OCI-LY3 (cell line): ENCODE measurements around the gene PIH1D1.
A peak's percentile ranks its signal among the peaks of the same experiment; 100 is the strongest.

Experiments used
- H2AFZ ChIP-seq: fragments of 200-600, 300-600 bp; shearing (Covaris generic); 2 replicates; pipeline ENCODE4 v1.6.0; 2014; ENCODE audit warnings: antibody characterized with exemption, low read depth, low read length
- H3K27ac ChIP-seq: fragments of 200-600, 300-600 bp; sonication (generic); 2 replicates; pipeline ENCODE4 v1.5.1; 2014; ENCODE audit warnings: mild to moderate bottlenecking, low read length, moderate library complexity, mixed read lengths
- H3K27me3 ChIP-seq: fragments of 200-600, 300-600 bp; sonication (generic); 2 replicates; pipeline ENCODE4 v1.6.1; 2014; ENCODE audit warnings: low read depth, low read length, mixed read lengths
- H3K36me3 ChIP-seq: fragments of 200-600, 300-600 bp; sonication (generic); replicated peaks from 2 replicates; pipeline ENCODE3; 2014; ENCODE audit warnings: low read depth, low read length, mixed read lengths
- H3K4me1 ChIP-seq: fragments of 300-600, 200-600 bp; sonication (generic); 2 replicates; pipeline ENCODE4 v1.6.1; 2014; ENCODE audit warnings: low read length, mixed read lengths
- H3K4me2 ChIP-seq: fragments of 200-600, 300-600 bp; sonication (generic); 2 replicates; pipeline ENCODE4 v1.6.1; 2014; ENCODE audit warnings: low read length, mixed read lengths
- H3K4me3 ChIP-seq: fragments of 300-600, 200-600 bp; sonication (generic); 2 replicates; pipeline ENCODE4 v1.5.1; 2014; ENCODE audit warnings: antibody characterized with exemption, mild to moderate bottlenecking, low read length, moderate library complexity
- H3K79me2 ChIP-seq: fragments of 300-600, 200-600 bp; shearing (Covaris generic); 2 replicates; pipeline ENCODE4 v1.6.1; 2014; ENCODE audit warnings: mild to moderate bottlenecking, low read length, mixed read lengths
- H3K9ac ChIP-seq: fragments of 300-600, 200-600 bp; shearing (Covaris generic); 2 replicates; pipeline ENCODE4 v1.6.0; 2014; ENCODE audit warnings: mild to moderate bottlenecking, low read length, moderate library complexity
- H3K9me3 ChIP-seq: fragments of 200-600, 300-600 bp; shearing (Covaris generic); 2 replicates; pipeline ENCODE4 v1.6.1; 2014; ENCODE audit warnings: low read length, mixed read lengths; ENCODE audit not compliant: insufficient read depth
- H4K20me1 ChIP-seq: fragments of 200-600, 300-600 bp; sonication (generic); 2 replicates; pipeline ENCODE4 v1.6.1; 2016; ENCODE audit warnings: low read length, mixed read lengths; ENCODE audit not compliant: insufficient read depth
- CTCF ChIP-seq: fragments of 200-600, 300-600 bp; sonication (generic); IDR thresholded peaks from 2 replicates; pipeline ENCODE4 v1.5.1; 2014; ENCODE audit warnings: antibody characterized with exemption, low read length, low read depth
- EZH2phosphoT487 ChIP-seq: fragments of 200-600 bp; shearing (Covaris generic); IDR thresholded peaks from 2 replicates; pipeline ENCODE4 v1.6.1; 2018; ENCODE audit warnings: antibody characterized with exemption, mixed run types, low read depth

Gene PIH1D1

GRCh38 chr19:49469828-49470614, 18.4 kb upstream of the PIH1D1 start:
- Histone ChIP-seq H3K4me3 (no peak overlapping the region), H3K9me3 (no peaks in the 10 kb centered on the region), H2AFZ (no peak overlapping the region), H3K4me2 (no peak overlapping the region), H3K79me2 (no peaks in the 10 kb centered on the region), H3K4me1 (peaks cover 18% of the 10 kb centered on the region), H3K9ac (no peak overlapping the region), H3K27ac (no peak overlapping the region), H4K20me1 (no peaks in the 10 kb centered on the region), H3K27me3 (no peaks in the 10 kb centered on the region), H3K36me3 (peaks cover 7% of the 10 kb centered on the region)
- TF ChIP-seq EZH2phosphoT487 (no peak), CTCF (peak; percentile 71)

GRCh38 chr19:49468746-49469447, 17.3 kb upstream of the PIH1D1 start:
- Histone ChIP-seq H3K27me3 (no peaks in the 10 kb centered on the region), H3K9ac (no peak overlapping the region), H3K79me2 (no peaks in the 10 kb centered on the region), H4K20me1 (no peaks in the 10 kb centered on the region), H3K36me3 (peaks cover 10% of the 10 kb centered on the region), H3K9me3 (no peaks in the 10 kb centered on the region), H3K4me3 (no peak overlapping the region), H3K4me1 (peaks cover 13% of the 10 kb centered on the region), H3K4me2 (no peak overlapping the region), H3K27ac (no peak overlapping the region), H2AFZ (no peak overlapping the region)
- TF ChIP-seq EZH2phosphoT487 (no peak), CTCF (no peak)

- Histone ChIP-seq H2AFZ (no peak overlapping the region), H3K27ac (no peak overlapping the region), H3K4me1 (peaks cover 9% of the 10 kb centered on the region), H4K20me1 (no peaks in the 10 kb centered on the region), H3K4me3 (no peak overlapping the region), H3K9me3 (no peaks in the 10 kb centered on the region), H3K27me3 (no peaks in the 10 kb centered on the region), H3K79me2 (no peaks in the 10 kb centered on the region), H3K36me3 (peaks cover 10% of the 10 kb centered on the region), H3K4me2 (no peak overlapping the region), H3K9ac (no peak overlapping the region)
- no peak for TF ChIP-seq CTCF
- TF ChIP-seq EZH2phosphoT487, result no peak
Measured at GRCh38 chr19:49468199-49468598, 16.6 kb upstream of the PIH1D1 start.

GRCh38 chr19:49465371-49465770, 13.8 kb upstream of the PIH1D1 start:
- Histone ChIP-seq H3K9me3 (no peaks in the 10 kb centered on the region), H3K4me3 (no peak overlapping the region), H3K4me1 (peaks cover 5% of the 10 kb centered on the region), H3K36me3 (peaks cover 14% of the 10 kb centered on the region), H3K79me2 (no peaks in the 10 kb centered on the region), H3K4me2 (no peak overlapping the region), H3K9ac (no peak overlapping the region), H2AFZ (no peak overlapping the region), H3K27me3 (no peaks in the 10 kb centered on the region), H3K27ac (no peak overlapping the region), H4K20me1 (no peaks in the 10 kb centered on the region)
- no peak for TF ChIP-seq EZH2phosphoT487
- TF ChIP-seq CTCF, result no peak
